GM12873 (cell line): ENCODE measurements around the gene TLL2.

ENCODE experiments used
- TF ChIP-seq, protein P1 (sequence below): IDR thresholded peaks from 2 replicates; pipeline ENCODE4 v1.5.1; 2012; ENCODE audit warnings: low read depth, mild to moderate bottlenecking, moderate library complexity, low read length, control low read depth; ENCODE audit not compliant: insufficient read depth; ENCODE audit errors: missing control alignments

The TLL2 gene

DNA sequence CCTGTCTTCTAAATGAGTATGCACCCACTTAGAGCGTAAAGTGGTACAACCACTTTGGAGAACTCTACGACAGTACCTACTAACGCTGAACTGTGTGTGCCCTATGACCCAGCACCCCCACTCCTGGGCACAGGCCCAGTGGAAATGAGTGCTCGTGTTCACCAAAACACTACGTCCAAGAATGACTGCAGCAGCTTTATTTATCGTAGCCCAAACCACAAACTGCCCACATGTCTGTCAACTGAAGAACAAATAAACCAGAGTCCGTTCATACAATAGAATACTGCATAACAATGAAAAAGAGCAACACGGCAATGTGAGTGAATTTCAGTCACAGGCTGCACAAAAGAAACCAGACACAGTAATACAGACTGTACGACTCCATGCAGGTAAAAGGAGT, 35.4 kb downstream of the TLL2 start:
- TF ChIP-seq, protein P1, sequence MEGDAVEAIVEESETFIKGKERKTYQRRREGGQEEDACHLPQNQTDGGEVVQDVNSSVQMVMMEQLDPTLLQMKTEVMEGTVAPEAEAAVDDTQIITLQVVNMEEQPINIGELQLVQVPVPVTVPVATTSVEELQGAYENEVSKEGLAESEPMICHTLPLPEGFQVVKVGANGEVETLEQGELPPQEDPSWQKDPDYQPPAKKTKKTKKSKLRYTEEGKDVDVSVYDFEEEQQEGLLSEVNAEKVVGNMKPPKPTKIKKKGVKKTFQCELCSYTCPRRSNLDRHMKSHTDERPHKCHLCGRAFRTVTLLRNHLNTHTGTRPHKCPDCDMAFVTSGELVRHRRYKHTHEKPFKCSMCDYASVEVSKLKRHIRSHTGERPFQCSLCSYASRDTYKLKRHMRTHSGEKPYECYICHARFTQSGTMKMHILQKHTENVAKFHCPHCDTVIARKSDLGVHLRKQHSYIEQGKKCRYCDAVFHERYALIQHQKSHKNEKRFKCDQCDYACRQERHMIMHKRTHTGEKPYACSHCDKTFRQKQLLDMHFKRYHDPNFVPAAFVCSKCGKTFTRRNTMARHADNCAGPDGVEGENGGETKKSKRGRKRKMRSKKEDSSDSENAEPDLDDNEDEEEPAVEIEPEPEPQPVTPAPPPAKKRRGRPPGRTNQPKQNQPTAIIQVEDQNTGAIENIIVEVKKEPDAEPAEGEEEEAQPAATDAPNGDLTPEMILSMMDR, result no peak

DNA sequence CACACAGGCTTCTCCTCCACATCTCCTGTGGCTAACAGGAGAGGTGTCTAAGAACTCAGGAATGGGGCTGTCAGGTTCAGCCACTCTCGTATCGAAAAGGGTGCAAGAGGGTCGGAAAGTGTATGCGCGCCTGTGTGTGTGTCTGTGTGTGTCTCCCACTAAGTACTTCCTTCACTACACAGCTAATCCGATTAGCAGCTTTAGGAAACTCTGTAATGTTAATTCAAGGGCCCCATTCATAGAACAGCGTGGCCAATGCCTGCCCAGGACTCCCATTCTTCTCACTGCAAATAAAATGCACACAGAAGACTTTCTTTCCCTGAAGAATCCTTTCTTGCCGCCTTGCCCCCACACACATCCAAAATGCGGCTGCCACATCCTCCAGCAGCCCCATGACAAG, 39.9 kb downstream of the TLL2 start:
- TF ChIP-seq, protein P1, result no peak

DNA sequence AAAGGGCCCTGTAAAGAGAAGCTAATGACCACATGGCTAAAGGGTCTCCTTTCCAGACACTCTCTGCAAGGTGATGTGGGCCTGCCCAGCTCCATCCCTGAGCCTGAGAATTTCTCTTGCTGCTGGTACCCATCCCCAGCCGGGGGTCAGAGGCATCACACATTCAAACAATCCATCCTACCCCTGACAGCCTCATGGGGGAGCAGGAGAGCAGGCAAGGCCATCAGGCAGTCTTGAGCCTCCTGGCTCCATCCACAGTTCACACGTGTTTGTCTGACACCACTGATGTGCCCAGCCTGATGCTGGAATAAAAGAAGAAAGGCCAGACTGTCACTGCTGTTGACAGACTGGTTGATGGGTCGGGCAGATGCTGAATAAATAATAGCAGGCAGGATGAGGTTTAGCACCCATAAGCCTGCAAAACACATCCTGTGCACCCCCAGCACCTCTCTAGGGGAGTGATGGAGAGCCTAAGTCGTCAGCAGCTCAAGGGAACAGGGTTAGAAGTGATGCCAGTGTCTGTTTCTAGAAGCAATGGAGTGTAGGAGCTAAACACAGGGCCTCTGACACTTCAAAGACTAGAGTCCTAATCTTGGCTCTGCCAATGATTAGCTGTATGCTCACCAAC, 43.5 kb downstream of the TLL2 start:
- TF ChIP-seq, protein P1, result peak; percentile 85

DNA sequence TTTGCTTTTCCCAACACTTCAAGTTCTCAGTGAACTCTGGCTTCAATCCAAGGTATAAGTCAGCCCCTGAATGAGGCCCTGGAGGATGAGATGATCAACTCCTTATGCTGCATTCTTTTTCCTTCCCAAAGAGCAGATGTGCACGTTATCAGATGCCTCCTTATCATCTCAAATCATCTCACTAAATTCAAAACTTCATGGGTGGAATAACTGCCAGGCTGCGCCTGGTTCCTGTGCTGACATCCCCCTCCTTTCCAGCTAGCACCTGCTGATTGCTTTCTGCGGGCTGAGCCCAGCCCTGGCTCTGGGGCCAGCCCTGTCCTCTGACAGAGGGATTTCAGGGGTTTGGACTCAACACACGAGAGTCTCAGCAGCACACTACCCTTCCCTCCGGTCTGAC, 44.9 kb downstream of the TLL2 start:
- TF ChIP-seq, protein P1, result no peak

DNA sequence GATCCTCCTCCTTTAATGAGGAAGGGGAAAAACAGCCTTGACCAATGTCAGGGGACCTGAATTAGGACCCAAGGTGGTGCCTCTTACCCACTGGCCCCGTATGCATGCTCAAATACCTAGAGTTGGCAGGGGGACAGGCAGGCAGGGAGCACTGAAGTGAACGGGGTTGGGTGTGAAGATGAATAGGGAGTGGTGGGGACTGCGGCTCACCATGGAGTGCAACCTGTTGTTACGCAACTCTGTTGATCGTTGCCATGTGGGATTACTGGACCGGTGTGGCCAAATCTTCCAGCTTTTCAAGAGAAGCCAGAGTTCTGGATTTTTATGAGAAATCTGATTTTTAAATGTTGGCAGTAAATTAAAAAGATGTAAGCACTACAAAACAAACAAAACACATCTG, 48.1 kb downstream of the TLL2 start:
- TF ChIP-seq, protein P1, result no peak

DNA sequence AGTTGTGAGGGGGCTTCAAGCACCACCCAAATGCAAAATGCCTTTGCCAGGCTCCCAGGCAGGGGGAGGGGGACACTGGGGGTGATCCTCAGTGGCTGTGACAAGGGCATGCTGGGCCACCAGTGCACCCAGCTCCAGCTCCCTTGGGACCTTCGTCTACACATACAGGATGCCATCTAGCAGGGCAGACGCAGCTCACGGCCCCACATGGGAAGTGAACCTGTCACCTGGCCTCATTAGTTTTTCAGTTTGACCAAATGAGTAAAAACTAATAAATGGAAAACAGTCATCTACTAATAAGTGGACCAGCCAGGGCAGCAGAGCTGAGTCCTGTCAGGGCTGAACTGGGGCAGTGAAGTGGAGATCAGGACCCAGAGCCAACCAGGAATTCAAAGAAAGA, 50.2 kb downstream of the TLL2 start:
- TF ChIP-seq, protein P1, result no peak

DNA sequence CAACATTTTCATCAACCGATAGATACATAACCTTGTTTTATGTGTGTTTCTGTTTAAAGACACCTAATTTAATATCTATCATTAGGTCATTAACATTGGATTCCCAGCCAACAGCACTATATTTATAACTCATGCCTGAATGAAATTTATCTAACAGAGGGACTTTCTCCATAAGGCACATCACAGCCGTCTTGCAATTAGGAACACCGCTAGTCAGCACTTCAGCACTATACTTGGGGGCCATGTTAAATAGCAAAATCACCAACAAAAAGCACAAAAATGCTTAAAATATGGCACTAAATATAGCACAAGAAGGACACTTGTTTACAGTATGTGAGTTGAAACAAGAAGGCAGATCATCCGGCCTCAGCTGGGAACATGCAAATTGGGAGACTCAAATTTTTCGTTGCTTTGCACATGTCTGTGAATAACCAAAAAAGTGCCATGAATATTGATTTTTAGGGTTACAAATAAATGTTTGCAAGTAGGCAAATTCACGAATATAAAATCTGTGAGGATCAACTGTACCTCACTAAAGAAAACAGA, 51.0 kb downstream of the TLL2 start:
- TF ChIP-seq, protein P1, result no peak
